WTC11 (cell line): ENCODE results near the gene PCSK2. TPM values are rescaled to one million over a fixed set of nuclear protein-coding genes. Genes with fewer than 3 reads are reported as not detected.

ENCODE experiments used
- ATAC-seq: fragments of 200-7000 bp; cut with Tn5 transposase; 2 replicates; pipeline ENCODE4 v1.10.0; 2021; ENCODE audit warnings: mild to moderate bottlenecking, moderate library complexity
- CTCF ChIA-PET: fragments of 300-600 bp; sonication (Branson Sonifier 250); formaldehyde crosslinking; loops from one replicate; lab custom pipeline; 2021; ENCODE audit warnings: antibody characterized with exemption; lab: Charles Lee
- POLR2A ChIA-PET: fragments of 350-600 bp; sonication (Branson Sonifier 250); formaldehyde crosslinking; loops from one replicate; lab custom pipeline; 2021; ENCODE audit warnings: antibody characterized with exemption; lab: Charles Lee
- DNase-seq: peaks from one replicate; pipeline ENCODE4 v3.0.0; 2021; ENCODE audit warnings: low spot score
- H3K27ac Mint-ChIP-seq: 2 replicates; pipeline ENCODE4 v1.8.0; 2021; ENCODE audit warnings: mixed read lengths
- H3K27me3 Mint-ChIP-seq: 2 replicates; pipeline ENCODE4 v1.8.0; 2021; ENCODE audit warnings: low read depth, mild to moderate bottlenecking, moderate library complexity, mixed read lengths
- H3K36me3 Mint-ChIP-seq: 2 replicates; pipeline ENCODE4 v1.8.0; 2021; ENCODE audit warnings: mixed read lengths
- H3K4me1 Mint-ChIP-seq: 2 replicates; pipeline ENCODE4 v1.8.0; 2022; ENCODE audit warnings: mixed read lengths
- H3K4me3 Mint-ChIP-seq: 2 replicates; pipeline ENCODE4 v1.8.0; 2021; ENCODE audit warnings: mild to moderate bottlenecking, moderate library complexity, mixed read lengths
- H3K9me3 Mint-ChIP-seq: 2 replicates; pipeline ENCODE4 v1.8.0; 2021; ENCODE audit warnings: mixed read lengths
- EMX1 ChIP-seq: fragments of 250-450 bp; sonication (Bioruptor Pico); IDR thresholded peaks from 2 replicates; pipeline ENCODE4 v1.8.0; 2021; ENCODE audit warnings: mild to moderate bottlenecking
- FOXP1 ChIP-seq: sonication (generic); formaldehyde crosslinking; IDR thresholded peaks from 2 replicates; pipeline ENCODE4 v1.8.0; 2022; ENCODE audit warnings: missing genetic modification reagents, mild to moderate bottlenecking, moderate library complexity, borderline replicate concordance
- GRHL2 ChIP-seq: fragments of 250-450 bp; sonication (Bioruptor Pico); IDR thresholded peaks from 2 replicates; pipeline ENCODE4 v1.8.0; 2022; ENCODE audit warnings: mild to moderate bottlenecking, moderate library complexity; ENCODE audit not compliant: insufficient replicate concordance, severe bottlenecking
- IRF2 ChIP-seq: sonication (generic); formaldehyde crosslinking; IDR thresholded peaks from 2 replicates; pipeline ENCODE4 v1.8.0; 2022; ENCODE audit warnings: low read depth, missing genetic modification reagents, borderline replicate concordance
- NR3C1 ChIP-seq: sonication (generic); formaldehyde crosslinking; conservative IDR thresholded peaks from 2 replicates; pipeline ENCODE4 v1.8.1; 2023; ENCODE audit warnings: low read depth, mild to moderate bottlenecking, missing genetic modification reagents
- RELA ChIP-seq: sonication (generic); formaldehyde crosslinking; IDR thresholded peaks from 2 replicates; pipeline ENCODE4 v1.8.1; 2022; ENCODE audit warnings: missing genetic modification reagents, mild to moderate bottlenecking, borderline replicate concordance
- SOX15 ChIP-seq: fragments of 250-450 bp; sonication (Bioruptor Pico); IDR thresholded peaks from 2 replicates; pipeline ENCODE4 v1.9.0; 2021; ENCODE audit warnings: mild to moderate bottlenecking
- ZBTB21 ChIP-seq: sonication (generic); formaldehyde crosslinking; IDR thresholded peaks from 2 replicates; pipeline ENCODE4 v1.8.1; 2023; ENCODE audit warnings: mild to moderate bottlenecking, missing genetic modification reagents, borderline replicate concordance
- ZNF219 ChIP-seq: sonication (generic); formaldehyde crosslinking; IDR thresholded peaks from 2 replicates; pipeline ENCODE4 v1.8.0; 2023; ENCODE audit warnings: missing genetic modification reagents, mild to moderate bottlenecking, borderline replicate concordance
- ZNF423 ChIP-seq: fragments of 250-450 bp; sonication (Bioruptor Pico); IDR thresholded peaks from 2 replicates; pipeline ENCODE4 v2.1.2; 2022; ENCODE audit warnings: mild to moderate bottlenecking, moderate library complexity
- total RNA-seq: library from RNA; stranded (reverse); gene quantifications from 3 replicates; pipeline ENCODE4 v1.2.3, GENCODE V29; 2021
- TF ChIP-seq, protein P1 (sequence below): sonication (generic); formaldehyde crosslinking; conservative IDR thresholded peaks from 2 replicates; pipeline ENCODE4 v1.8.1; 2023; ENCODE audit warnings: mild to moderate bottlenecking, low read depth, missing genetic modification reagents, moderate library complexity
- TF ChIP-seq, protein P2 (sequence below): fragments of 250-450 bp; sonication (Bioruptor Pico); conservative IDR thresholded peaks from 2 replicates; pipeline ENCODE4 v1.9.0; 2021; ENCODE audit warnings: mild to moderate bottlenecking
- TF ChIP-seq, protein P3 (sequence below): sonication (generic); formaldehyde crosslinking; IDR thresholded peaks from 2 replicates; pipeline ENCODE4 v1.8.0; 2022; ENCODE audit warnings: mild to moderate bottlenecking, missing genetic modification reagents
- TF ChIP-seq, protein P4 (sequence below): fragments of 250-450 bp; sonication (Bioruptor Pico); IDR thresholded peaks from 2 replicates; pipeline ENCODE4 v1.9.0; 2021; ENCODE audit warnings: moderate library complexity, mild to moderate bottlenecking, inconsistent platforms, borderline replicate concordance
- TF ChIP-seq, protein P5 (sequence below): fragments of 200-600 bp; IDR thresholded peaks from 2 replicates; pipeline ENCODE4 v1.8.0; 2022; ENCODE audit warnings: antibody characterized with exemption
- TF ChIP-seq, protein P6 (sequence below): sonication (generic); formaldehyde crosslinking; IDR thresholded peaks from 2 replicates; pipeline ENCODE4 v1.8.1; 2023; ENCODE audit warnings: mild to moderate bottlenecking, missing genetic modification reagents, borderline replicate concordance
- TF ChIP-seq, protein P7 (sequence below): sonication (generic); formaldehyde crosslinking; IDR thresholded peaks from 2 replicates; pipeline ENCODE4 v1.8.0; 2022; ENCODE audit warnings: mild to moderate bottlenecking, missing genetic modification reagents

PCSK2 gene
- total RNA-seq, 1 experiment from 2014 or later: 0.74 TPM

DNA sequence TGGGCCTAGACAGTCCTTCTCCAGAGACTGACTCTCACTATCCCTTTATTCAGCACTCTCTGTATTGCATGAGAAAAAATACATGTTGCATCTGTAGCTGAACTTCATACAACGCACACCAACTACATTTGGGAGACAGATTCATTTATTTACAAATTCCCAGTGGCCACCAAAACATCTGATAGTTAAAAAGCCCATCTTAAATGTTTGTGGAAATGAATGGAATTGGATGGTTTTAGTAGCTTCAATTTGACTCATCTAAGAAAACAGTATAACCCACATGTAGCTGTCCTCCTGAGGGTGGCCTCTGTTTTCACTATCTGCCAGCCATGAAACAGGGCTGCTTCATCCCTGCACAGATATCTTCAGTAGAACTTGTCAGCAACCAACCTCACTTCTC, 116.3 kb downstream of the PCSK2 start (continued):
- TF ChIP-seq, protein P1, sequence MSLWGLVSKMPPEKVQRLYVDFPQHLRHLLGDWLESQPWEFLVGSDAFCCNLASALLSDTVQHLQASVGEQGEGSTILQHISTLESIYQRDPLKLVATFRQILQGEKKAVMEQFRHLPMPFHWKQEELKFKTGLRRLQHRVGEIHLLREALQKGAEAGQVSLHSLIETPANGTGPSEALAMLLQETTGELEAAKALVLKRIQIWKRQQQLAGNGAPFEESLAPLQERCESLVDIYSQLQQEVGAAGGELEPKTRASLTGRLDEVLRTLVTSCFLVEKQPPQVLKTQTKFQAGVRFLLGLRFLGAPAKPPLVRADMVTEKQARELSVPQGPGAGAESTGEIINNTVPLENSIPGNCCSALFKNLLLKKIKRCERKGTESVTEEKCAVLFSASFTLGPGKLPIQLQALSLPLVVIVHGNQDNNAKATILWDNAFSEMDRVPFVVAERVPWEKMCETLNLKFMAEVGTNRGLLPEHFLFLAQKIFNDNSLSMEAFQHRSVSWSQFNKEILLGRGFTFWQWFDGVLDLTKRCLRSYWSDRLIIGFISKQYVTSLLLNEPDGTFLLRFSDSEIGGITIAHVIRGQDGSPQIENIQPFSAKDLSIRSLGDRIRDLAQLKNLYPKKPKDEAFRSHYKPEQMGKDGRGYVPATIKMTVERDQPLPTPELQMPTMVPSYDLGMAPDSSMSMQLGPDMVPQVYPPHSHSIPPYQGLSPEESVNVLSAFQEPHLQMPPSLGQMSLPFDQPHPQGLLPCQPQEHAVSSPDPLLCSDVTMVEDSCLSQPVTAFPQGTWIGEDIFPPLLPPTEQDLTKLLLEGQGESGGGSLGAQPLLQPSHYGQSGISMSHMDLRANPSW (CRISPR knock-in tag): no peak
- TF ChIP-seq, protein P2, sequence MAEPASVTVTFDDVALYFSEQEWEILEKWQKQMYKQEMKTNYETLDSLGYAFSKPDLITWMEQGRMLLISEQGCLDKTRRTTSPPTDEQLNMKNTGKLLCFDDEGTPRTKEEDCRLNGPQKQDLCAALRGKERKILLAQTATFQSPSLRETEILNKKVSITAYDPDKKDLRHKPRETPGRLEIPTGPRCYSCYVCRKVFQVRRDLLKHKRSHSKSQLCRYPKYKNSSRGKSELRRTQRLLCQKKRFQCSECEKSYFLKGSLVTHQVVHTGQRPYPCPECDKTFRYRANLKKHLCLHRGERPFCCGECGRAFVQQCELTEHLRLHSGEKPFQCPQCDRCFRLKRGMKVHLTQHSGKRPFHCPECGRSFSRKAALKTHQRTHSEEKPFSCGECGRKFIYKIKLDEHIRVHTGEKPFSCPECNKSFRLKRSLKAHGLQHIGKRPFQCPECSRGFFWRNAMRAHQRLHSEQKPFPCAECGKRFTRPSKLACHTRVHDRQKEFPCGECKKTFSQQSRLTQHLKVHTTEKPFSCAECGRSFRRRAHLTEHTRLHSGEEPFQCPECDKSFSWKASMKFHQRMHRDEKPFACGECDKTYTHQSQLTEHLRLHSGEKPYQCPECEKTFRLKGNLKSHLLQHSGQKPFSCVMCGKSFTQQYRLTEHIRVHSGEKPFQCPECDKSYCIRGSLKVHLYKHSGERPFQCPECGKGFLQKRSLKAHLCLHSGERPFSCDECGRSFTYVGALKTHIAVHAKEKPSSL (CRISPR knock-in tag): no peak
- no peak for TF ChIP-seq FOXP1 (CRISPR knock-in tag)
- TF ChIP-seq, protein P3, sequence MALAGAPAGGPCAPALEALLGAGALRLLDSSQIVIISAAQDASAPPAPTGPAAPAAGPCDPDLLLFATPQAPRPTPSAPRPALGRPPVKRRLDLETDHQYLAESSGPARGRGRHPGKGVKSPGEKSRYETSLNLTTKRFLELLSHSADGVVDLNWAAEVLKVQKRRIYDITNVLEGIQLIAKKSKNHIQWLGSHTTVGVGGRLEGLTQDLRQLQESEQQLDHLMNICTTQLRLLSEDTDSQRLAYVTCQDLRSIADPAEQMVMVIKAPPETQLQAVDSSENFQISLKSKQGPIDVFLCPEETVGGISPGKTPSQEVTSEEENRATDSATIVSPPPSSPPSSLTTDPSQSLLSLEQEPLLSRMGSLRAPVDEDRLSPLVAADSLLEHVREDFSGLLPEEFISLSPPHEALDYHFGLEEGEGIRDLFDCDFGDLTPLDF (CRISPR knock-in tag): no peak
- TF ChIP-seq, protein P4, sequence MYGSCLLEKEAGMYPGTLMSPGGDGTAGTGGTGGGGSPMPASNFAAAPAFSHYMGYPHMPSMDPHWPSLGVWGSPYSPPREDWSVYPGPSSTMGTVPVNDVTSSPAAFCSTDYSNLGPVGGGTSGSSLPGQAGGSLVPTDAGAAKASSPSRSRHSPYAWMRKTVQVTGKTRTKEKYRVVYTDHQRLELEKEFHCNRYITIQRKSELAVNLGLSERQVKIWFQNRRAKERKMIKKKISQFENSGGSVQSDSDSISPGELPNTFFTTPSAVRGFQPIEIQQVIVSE (CRISPR knock-in tag): no peak
- TF ChIP-seq, protein P5, sequence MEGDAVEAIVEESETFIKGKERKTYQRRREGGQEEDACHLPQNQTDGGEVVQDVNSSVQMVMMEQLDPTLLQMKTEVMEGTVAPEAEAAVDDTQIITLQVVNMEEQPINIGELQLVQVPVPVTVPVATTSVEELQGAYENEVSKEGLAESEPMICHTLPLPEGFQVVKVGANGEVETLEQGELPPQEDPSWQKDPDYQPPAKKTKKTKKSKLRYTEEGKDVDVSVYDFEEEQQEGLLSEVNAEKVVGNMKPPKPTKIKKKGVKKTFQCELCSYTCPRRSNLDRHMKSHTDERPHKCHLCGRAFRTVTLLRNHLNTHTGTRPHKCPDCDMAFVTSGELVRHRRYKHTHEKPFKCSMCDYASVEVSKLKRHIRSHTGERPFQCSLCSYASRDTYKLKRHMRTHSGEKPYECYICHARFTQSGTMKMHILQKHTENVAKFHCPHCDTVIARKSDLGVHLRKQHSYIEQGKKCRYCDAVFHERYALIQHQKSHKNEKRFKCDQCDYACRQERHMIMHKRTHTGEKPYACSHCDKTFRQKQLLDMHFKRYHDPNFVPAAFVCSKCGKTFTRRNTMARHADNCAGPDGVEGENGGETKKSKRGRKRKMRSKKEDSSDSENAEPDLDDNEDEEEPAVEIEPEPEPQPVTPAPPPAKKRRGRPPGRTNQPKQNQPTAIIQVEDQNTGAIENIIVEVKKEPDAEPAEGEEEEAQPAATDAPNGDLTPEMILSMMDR: no peak
- no peak for TF ChIP-seq SOX15 (CRISPR knock-in tag)
- TF ChIP-seq, all 79 proteins: peak for 0

DNA sequence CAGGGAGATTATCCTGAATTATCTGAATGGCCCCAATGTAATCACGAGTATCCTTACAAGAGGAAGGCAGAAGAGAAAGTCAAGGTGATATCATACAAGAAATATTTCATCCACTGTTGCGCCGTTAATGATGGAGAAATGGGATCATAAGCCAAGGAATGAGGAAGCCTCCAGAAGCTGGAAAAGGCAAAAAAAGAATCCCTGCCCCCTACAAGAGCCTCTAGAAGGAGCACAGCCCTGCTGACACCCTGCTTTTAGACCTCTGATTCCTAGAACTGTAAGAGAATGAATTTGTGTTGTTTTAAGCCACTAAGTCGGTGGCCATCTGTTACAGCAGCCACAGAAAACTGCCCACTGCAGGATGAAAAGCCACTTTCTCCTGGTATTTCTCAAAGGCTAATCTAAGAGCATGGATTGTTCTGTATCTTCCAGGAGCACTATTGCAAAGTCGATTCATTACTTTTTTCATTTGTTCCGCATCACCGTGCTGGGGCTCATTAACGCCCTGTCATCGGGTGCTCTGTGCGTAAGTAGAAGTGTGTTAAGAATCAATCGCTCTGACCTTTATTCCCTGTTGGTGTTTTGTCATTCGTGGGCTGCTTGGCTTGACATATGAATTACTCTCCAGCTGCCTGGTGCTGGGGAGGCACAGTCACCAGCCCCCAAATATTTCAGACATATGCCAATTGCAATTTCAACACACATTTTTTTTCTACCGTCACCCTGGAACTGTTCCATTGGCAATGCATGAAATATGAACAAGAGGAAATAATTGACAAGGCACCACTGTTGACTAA, 117.0 kb downstream of the PCSK2 start:
- ChIA-PET POLR2A (no interaction called here), CTCF (no interaction called here)
- DNase-seq: no peak
- H3K36me3 Mint-ChIP-seq: no peaks in the 10 kb centered on the region
- no peak for ATAC-seq
- no peak overlapping the region for H3K27ac Mint-ChIP-seq
- H3K9me3 Mint-ChIP-seq: no peaks in the 10 kb centered on the region
- peaks cover 2% of the 10 kb centered on the region; the same call in 1 of the 2 replicates for H3K27me3 Mint-ChIP-seq
- peaks cover 24% of the 10 kb centered on the region for H3K4me1 Mint-ChIP-seq
- no peak overlapping the region for H3K4me3 Mint-ChIP-seq
- TF ChIP-seq IRF2: no peak
- no peak for TF ChIP-seq ZNF219 (CRISPR knock-in tag)
- TF ChIP-seq, protein P6, sequence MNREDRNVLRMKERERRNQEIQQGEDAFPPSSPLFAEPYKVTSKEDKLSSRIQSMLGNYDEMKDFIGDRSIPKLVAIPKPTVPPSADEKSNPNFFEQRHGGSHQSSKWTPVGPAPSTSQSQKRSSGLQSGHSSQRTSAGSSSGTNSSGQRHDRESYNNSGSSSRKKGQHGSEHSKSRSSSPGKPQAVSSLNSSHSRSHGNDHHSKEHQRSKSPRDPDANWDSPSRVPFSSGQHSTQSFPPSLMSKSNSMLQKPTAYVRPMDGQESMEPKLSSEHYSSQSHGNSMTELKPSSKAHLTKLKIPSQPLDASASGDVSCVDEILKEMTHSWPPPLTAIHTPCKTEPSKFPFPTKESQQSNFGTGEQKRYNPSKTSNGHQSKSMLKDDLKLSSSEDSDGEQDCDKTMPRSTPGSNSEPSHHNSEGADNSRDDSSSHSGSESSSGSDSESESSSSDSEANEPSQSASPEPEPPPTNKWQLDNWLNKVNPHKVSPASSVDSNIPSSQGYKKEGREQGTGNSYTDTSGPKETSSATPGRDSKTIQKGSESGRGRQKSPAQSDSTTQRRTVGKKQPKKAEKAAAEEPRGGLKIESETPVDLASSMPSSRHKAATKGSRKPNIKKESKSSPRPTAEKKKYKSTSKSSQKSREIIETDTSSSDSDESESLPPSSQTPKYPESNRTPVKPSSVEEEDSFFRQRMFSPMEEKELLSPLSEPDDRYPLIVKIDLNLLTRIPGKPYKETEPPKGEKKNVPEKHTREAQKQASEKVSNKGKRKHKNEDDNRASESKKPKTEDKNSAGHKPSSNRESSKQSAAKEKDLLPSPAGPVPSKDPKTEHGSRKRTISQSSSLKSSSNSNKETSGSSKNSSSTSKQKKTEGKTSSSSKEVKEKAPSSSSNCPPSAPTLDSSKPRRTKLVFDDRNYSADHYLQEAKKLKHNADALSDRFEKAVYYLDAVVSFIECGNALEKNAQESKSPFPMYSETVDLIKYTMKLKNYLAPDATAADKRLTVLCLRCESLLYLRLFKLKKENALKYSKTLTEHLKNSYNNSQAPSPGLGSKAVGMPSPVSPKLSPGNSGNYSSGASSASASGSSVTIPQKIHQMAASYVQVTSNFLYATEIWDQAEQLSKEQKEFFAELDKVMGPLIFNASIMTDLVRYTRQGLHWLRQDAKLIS: no peak
- TF ChIP-seq, protein P7, sequence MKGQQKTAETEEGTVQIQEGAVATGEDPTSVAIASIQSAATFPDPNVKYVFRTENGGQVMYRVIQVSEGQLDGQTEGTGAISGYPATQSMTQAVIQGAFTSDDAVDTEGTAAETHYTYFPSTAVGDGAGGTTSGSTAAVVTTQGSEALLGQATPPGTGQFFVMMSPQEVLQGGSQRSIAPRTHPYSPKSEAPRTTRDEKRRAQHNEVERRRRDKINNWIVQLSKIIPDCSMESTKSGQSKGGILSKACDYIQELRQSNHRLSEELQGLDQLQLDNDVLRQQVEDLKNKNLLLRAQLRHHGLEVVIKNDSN (CRISPR knock-in tag): no peak
- no peak for TF ChIP-seq NR3C1 (CRISPR knock-in tag)
- TF ChIP-seq, protein P1 (CRISPR knock-in tag): no peak
- TF ChIP-seq ZBTB21 (CRISPR knock-in tag): no peak
- no peak for TF ChIP-seq RELA (CRISPR knock-in tag)
- TF ChIP-seq GRHL2 (CRISPR knock-in tag): no peak
- TF ChIP-seq EMX1 (CRISPR knock-in tag): no peak
- no peak for TF ChIP-seq ZNF423 (CRISPR knock-in tag)
